PFSK-1 (cell line): ENCODE measurements around the gene OTC.

Experiments used
- FOXP2 ChIP-seq: optimal IDR thresholded peaks from 2 replicates; pipeline ENCODE3; 2011; ENCODE audit warnings: borderline replicate concordance, control low read depth, inconsistent platforms; ENCODE audit not compliant: insufficient read depth; ENCODE audit errors: extremely low read length, extremely low read depth
- POLR2AphosphoS5 ChIP-seq: IDR thresholded peaks from 2 replicates; pipeline ENCODE4 v1.6.1; 2012; ENCODE audit warnings: low read depth, mild to moderate bottlenecking, control low read depth, low read length, moderate library complexity
- SIN3A ChIP-seq: IDR thresholded peaks from 2 replicates; pipeline ENCODE4 v1.6.1; 2012; ENCODE audit warnings: mild to moderate bottlenecking, low read length, moderate library complexity, borderline replicate concordance; ENCODE audit not compliant: insufficient read depth
- TAF1 ChIP-seq: IDR thresholded peaks from 2 replicates; pipeline ENCODE4 v1.6.1; 2012; ENCODE audit warnings: low read length, control low read depth, borderline replicate concordance; ENCODE audit not compliant: insufficient read depth
- TF ChIP-seq, protein P1 (sequence below), 2 experiments: IDR thresholded peaks; 2 replicates each; pipeline versions ENCODE4 v1.6.1 to v1.8.0; 2011 to 2012; ENCODE audit warnings: low read depth in 2 of 2, low read length in 2 of 2, control low read depth in 1 of 2, inconsistent platforms in 1 of 2, mild to moderate bottlenecking in 1 of 2, moderate library complexity in 1 of 2; ENCODE audit not compliant: insufficient read depth in 1 of 2

Gene OTC

GRCh38 chrX:38458071-38458470 is 105.7 kb downstream of the OTC start:
- TF ChIP-seq FOXP2 (no peak), SIN3A (no peak), TAF1 (no peak), POLR2AphosphoS5 (no peak)
- TF ChIP-seq, protein P1, sequence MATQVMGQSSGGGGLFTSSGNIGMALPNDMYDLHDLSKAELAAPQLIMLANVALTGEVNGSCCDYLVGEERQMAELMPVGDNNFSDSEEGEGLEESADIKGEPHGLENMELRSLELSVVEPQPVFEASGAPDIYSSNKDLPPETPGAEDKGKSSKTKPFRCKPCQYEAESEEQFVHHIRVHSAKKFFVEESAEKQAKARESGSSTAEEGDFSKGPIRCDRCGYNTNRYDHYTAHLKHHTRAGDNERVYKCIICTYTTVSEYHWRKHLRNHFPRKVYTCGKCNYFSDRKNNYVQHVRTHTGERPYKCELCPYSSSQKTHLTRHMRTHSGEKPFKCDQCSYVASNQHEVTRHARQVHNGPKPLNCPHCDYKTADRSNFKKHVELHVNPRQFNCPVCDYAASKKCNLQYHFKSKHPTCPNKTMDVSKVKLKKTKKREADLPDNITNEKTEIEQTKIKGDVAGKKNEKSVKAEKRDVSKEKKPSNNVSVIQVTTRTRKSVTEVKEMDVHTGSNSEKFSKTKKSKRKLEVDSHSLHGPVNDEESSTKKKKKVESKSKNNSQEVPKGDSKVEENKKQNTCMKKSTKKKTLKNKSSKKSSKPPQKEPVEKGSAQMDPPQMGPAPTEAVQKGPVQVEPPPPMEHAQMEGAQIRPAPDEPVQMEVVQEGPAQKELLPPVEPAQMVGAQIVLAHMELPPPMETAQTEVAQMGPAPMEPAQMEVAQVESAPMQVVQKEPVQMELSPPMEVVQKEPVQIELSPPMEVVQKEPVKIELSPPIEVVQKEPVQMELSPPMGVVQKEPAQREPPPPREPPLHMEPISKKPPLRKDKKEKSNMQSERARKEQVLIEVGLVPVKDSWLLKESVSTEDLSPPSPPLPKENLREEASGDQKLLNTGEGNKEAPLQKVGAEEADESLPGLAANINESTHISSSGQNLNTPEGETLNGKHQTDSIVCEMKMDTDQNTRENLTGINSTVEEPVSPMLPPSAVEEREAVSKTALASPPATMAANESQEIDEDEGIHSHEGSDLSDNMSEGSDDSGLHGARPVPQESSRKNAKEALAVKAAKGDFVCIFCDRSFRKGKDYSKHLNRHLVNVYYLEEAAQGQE (IDR thresholded peaks at IDR 0.05; ENCODE audit: insufficient read depth in 1 of 2, low read depth in 2 of 2, low read length in 2 of 2) = no peak

- TF ChIP-seq, protein P1 (IDR thresholded peaks at IDR 0.05; ENCODE audit: insufficient read depth in 1 of 2, low read depth in 2 of 2, low read length in 2 of 2) = no peak
- no peak for TF ChIP-seq SIN3A
Measured at GRCh38 chrX:38462257-38462656, 109.9 kb downstream of the OTC start.

DNA sequence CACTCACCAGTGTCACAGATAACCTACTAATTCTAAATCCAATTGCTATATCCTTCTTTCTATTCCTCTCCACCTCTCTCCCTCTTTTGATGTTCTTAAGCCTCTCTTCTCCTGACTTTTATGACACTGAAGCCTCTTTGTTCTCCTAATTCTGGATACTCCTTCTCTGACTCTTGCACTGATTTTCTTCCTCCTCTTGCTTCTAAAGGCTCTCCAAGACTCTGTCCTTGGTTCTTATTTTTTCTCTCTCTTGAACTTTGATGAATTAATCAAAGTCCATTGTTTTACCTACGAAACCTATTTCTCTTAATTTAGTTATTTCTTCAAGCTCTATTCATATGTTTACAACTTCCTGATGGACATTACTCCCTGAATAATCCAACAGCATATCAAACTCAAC is 113.3 kb downstream of the OTC start:
- no peak for TF ChIP-seq TAF1
- no peak for TF ChIP-seq POLR2AphosphoS5
- TF ChIP-seq SIN3A = no peak
- TF ChIP-seq, protein P1 (IDR thresholded peaks at IDR 0.05; ENCODE audit: insufficient read depth in 1 of 2, low read depth in 2 of 2, low read length in 2 of 2) = no peak
- no peak for TF ChIP-seq FOXP2

GRCh38 chrX:38468563-38469157 is 116.3 kb downstream of the OTC start:
- TF ChIP-seq SIN3A = no peak
- no peak for TF ChIP-seq FOXP2
- TF ChIP-seq, protein P1 (IDR thresholded peaks at IDR 0.05; ENCODE audit: insufficient read depth in 1 of 2, low read depth in 2 of 2, low read length in 2 of 2) = no peak
- no peak for TF ChIP-seq TAF1
- TF ChIP-seq POLR2AphosphoS5 = no peak
